Keratinocyte (primary cell): ENCODE measurements around the gene MPPED1.

Experiments
- CTCF ChIP-seq, 3 experiments: IDR thresholded peaks in 1 of 3; conservative IDR thresholded peaks in 1 of 3; optimal IDR thresholded peaks in 1 of 3; 2 replicates in 2 of 3; 3 replicates in 1 of 3; pipeline versions ENCODE3 to v1.5.1; 2011; ENCODE audit warnings: low read length in 3 of 3, mild to moderate bottlenecking in 3 of 3, moderate library complexity in 2 of 3, control low read depth in 1 of 3, inconsistent platforms in 1 of 3; ENCODE audit not compliant: insufficient read depth in 2 of 3; ENCODE audit errors: extremely low read depth in 1 of 3
- EZH2 ChIP-seq: IDR thresholded peaks from one replicate; pipeline ENCODE4 v1.6.1; 2012; ENCODE audit warnings: inconsistent platforms, mild to moderate bottlenecking, low read length, moderate library complexity

- TF ChIP-seq CTCF (optimal IDR thresholded peaks at IDR 0.05 in 1 of 3, IDR thresholded peaks at IDR 0.05 in 1 of 3, conservative IDR thresholded peaks at IDR 0.05 in 1 of 3; ENCODE audit: extremely low read depth in 1 of 3, insufficient read depth in 2 of 3, low read length in 3 of 3) (no peak), EZH2 (no peak)
Observed at GRCh38 chr22:43447380-43447779, 35.6 kb downstream of the MPPED1 start.
